Measurements from ENCODE around the gene BUD23. TPM values are rescaled to one million over a fixed set of nuclear protein-coding genes. Genes with fewer than 3 reads are reported as not detected.
A peak's percentile ranks its signal among the peaks of the same experiment; 100 is the strongest.

BUD23 gene, protein sequence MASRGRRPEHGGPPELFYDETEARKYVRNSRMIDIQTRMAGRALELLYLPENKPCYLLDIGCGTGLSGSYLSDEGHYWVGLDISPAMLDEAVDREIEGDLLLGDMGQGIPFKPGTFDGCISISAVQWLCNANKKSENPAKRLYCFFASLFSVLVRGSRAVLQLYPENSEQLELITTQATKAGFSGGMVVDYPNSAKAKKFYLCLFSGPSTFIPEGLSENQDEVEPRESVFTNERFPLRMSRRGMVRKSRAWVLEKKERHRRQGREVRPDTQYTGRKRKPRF
- 41.9 and 85.9 TPM in 2 replicates for total RNA-seq (2014; rRNA removed; shearing (Covaris generic); ENCODE audit: low replicate concordance)

DNA sequence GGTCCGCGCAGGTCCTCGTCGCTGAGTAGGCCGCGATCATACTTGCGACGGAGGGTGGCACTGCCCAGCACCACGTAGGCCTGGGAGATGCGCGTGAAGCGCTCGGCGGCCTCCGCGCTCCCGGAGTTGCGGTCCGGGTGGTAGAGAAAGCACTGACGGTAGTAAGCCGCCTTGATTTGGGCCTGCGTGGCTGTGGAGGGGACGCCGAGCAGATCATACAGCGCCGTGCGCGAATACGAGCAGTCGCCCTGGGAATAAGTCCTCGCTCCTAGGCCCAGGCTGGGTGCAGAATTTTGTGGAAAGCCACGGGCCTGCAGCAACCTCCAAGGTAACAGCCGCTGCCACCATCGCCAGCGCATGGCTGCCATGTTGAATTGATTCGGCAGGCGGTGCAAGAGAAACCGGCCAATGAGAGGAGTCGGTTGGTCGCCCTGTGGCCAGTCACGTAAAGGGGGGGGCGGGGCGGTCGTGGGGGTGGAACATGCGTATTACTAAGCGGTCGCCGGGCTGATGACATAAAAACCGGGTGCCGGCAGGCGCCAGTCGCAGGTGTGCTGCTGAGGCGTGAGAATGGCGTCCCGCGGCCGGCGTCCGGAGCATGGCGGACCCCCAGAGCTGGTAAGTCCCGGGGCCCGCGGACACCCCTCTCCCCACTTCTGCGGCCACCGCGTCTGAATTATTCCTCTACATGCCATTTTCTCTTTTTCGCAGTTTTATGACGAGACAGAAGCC, at the start of gene BUD23, which contains the start of gene DNAJC30:
Gene BUD23 (plus strand): TSS at position 542 of the 732 bp plus-strand sequence. CDS start 29 bp downstream, at position 571.
Gene DNAJC30 (minus strand): TSS at position 398 of the 732 bp plus-strand sequence. CDS start 30 bp downstream, at position 368.
- Histone ChIP-seq H3K27me3 (ENCODE audit: low read length) (no peaks in the 10 kb centered on the region), H3K79me2 (ENCODE audit: low read length) (peaks cover 68% of the 10 kb centered on the region), H3K4me2 (ENCODE audit: low read depth, low read length, poor library complexity, severe bottlenecking) (peak within 1 kb of the TSS; percentile 91), H3K27ac (ENCODE audit: low read length) (peak within 1 kb of the TSS; percentile 24; the same call in 1 of the 2 replicates), H3K9me3 (ENCODE audit: low read length) (no peaks in the 10 kb centered on the region), H3K9me2 (replicated peaks; ENCODE audit: insufficient read depth, low read length) (no peaks in the 10 kb centered on the region), H3K9ac (ENCODE audit: low read length) (peak within 1 kb of the TSS; percentile 99), H4K20me1 (ENCODE audit: insufficient read depth, low read depth, low read length) (no peaks in the 10 kb centered on the region; the same call in 1 of the 2 replicates), H2AFZ (ENCODE audit: low read length) (peak within 1 kb of the TSS; percentile 98), H3K4me3 (ENCODE audit: low read length) (peak within 1 kb of the TSS; percentile 100), H3K4me1 (ENCODE audit: low read length) (peaks cover 25% of the 10 kb centered on the region), H3K36me3 (ENCODE audit: insufficient read depth, low read length) (peaks cover 9% of the 10 kb centered on the region; the same call in 1 of the 2 replicates)
- peak; percentile 97 for DNase-seq

DNA sequence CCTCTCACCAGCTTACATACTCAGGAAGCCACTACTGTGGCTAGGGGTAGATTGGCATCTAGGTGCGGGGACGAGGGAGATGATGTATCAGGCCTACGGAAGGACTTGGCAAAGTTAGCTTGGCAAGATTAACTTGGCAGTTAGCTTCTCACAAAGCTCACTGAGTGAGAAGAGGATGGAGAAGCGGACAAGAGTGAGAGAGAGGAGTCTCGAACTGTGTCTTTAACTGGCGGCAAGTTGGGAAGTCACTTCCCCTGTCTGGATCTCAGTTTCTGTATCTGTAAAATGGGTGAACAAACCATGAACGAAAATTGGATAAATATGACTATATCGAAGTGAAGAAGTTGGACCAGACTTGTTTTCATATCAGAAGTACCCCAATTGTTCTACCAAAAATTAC, 49.6 kb upstream of the BUD23 start:
- no peaks in the 10 kb centered on the region for H4K20me1 ChIP-seq (ENCODE audit: insufficient read depth, low read depth, low read length)
- no peak overlapping the region for H2AFZ ChIP-seq (ENCODE audit: low read length)
- no peaks in the 10 kb centered on the region for H3K36me3 ChIP-seq (ENCODE audit: insufficient read depth, low read length)
- no peak overlapping the region for H3K9ac ChIP-seq (ENCODE audit: low read length)
- H3K4me3 ChIP-seq (ENCODE audit: low read length): no peak overlapping the region
- no peaks in the 10 kb centered on the region for H3K79me2 ChIP-seq (ENCODE audit: low read length)
- H3K27ac ChIP-seq (ENCODE audit: low read length): no peak overlapping the region
- H3K9me2 ChIP-seq (replicated peaks; ENCODE audit: insufficient read depth, low read length): no peaks in the 10 kb centered on the region
- H3K27me3 ChIP-seq (ENCODE audit: low read length): no peaks in the 10 kb centered on the region
- no peak for DNase-seq
- H3K9me3 ChIP-seq (ENCODE audit: low read length): no peaks in the 10 kb centered on the region
- no peaks in the 10 kb centered on the region for H3K4me1 ChIP-seq (ENCODE audit: low read length)
- H3K4me2 ChIP-seq (ENCODE audit: low read depth, low read length, poor library complexity, severe bottlenecking): no peak overlapping the region

DNA sequence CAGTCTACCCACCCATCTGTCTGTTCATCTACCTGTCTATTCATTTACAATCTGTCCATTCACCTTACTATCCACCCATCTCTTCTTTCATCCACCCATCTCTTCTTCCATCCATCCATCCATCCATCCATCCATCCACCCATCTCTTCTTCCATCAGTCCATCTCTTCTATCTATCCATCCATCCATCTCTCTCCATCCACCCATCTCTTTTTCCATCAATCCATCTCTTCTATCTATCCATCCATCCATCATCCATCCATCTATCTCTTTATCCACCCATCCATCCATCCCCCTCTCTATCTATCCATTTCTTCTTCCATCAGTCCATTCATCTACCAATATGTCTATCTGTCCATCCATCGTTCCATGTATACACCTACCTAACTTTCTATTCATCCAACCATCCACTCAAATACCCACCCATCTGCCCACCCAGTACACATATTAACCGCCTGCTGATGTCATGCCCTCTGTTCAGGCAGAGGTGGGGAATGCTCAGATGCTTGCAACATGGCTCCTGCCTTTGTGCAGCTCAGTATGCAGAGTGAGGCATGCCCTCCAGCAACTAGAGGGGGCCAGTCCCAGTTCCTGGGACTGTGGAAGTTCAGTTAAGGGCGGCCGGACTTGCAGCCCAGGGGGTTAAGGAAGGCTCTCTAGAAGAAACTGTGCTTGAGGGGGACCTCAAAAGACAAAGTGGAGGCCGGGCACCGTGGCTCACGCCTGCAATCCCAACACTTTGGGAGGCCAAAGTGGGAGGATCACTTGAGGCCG, 47.8 kb upstream of the BUD23 start:
- Histone ChIP-seq H3K27ac (ENCODE audit: low read length) (no peak overlapping the region), H2AFZ (ENCODE audit: low read length) (no peak overlapping the region), H3K4me3 (ENCODE audit: low read length) (no peak overlapping the region), H3K79me2 (ENCODE audit: low read length) (no peaks in the 10 kb centered on the region), H3K4me2 (ENCODE audit: low read depth, low read length, poor library complexity, severe bottlenecking) (no peak overlapping the region), H3K9me2 (replicated peaks; ENCODE audit: insufficient read depth, low read length) (no peaks in the 10 kb centered on the region), H3K36me3 (ENCODE audit: insufficient read depth, low read length) (no peaks in the 10 kb centered on the region), H3K9ac (ENCODE audit: low read length) (no peak overlapping the region), H3K9me3 (ENCODE audit: low read length) (no peaks in the 10 kb centered on the region), H4K20me1 (ENCODE audit: insufficient read depth, low read depth, low read length) (no peaks in the 10 kb centered on the region), H3K4me1 (ENCODE audit: low read length) (no peaks in the 10 kb centered on the region), H3K27me3 (ENCODE audit: low read length) (no peaks in the 10 kb centered on the region)
- no peak for DNase-seq

GRCh38 chr7:73638911-73639310, 44.5 kb upstream of the BUD23 start:
- H3K4me3 ChIP-seq (ENCODE audit: low read length): no peak overlapping the region

GRCh38 chr7:73642834-73643233, 40.6 kb upstream of the BUD23 start:
- H3K4me3 ChIP-seq (ENCODE audit: low read length): no peak overlapping the region
- no peak overlapping the region for H3K4me2 ChIP-seq (ENCODE audit: low read depth, low read length, poor library complexity, severe bottlenecking)
- H3K36me3 ChIP-seq (ENCODE audit: insufficient read depth, low read length): no peaks in the 10 kb centered on the region
- H3K79me2 ChIP-seq (ENCODE audit: low read length): no peaks in the 10 kb centered on the region
- H3K9me3 ChIP-seq (ENCODE audit: low read length): no peaks in the 10 kb centered on the region
- H3K27me3 ChIP-seq (ENCODE audit: low read length): no peaks in the 10 kb centered on the region
- H4K20me1 ChIP-seq (ENCODE audit: insufficient read depth, low read depth, low read length): no peaks in the 10 kb centered on the region
- DNase-seq: no peak
- H3K4me1 ChIP-seq (ENCODE audit: low read length): peaks cover under 1% of the 10 kb centered on the region; the same call in 1 of the 2 replicates
- no peaks in the 10 kb centered on the region for H3K9me2 ChIP-seq (replicated peaks; ENCODE audit: insufficient read depth, low read length)
- H2AFZ ChIP-seq (ENCODE audit: low read length): no peak overlapping the region
- H3K9ac ChIP-seq (ENCODE audit: low read length): no peak overlapping the region
- no peak overlapping the region for H3K27ac ChIP-seq (ENCODE audit: low read length)

More at GRCh38 chr7:73638911-73639310, 44.5 kb upstream of the BUD23 start:
- no peak overlapping the region for H3K9ac ChIP-seq (ENCODE audit: low read length)
- no peaks in the 10 kb centered on the region for H3K79me2 ChIP-seq (ENCODE audit: low read length)
- H3K4me1 ChIP-seq (ENCODE audit: low read length): no peaks in the 10 kb centered on the region
- no peak overlapping the region for H2AFZ ChIP-seq (ENCODE audit: low read length)
- H3K9me2 ChIP-seq (replicated peaks; ENCODE audit: insufficient read depth, low read length): no peaks in the 10 kb centered on the region
- H3K4me2 ChIP-seq (ENCODE audit: low read depth, low read length, poor library complexity, severe bottlenecking): no peak overlapping the region
- no peak overlapping the region for H3K27ac ChIP-seq (ENCODE audit: low read length)
- DNase-seq: no peak
- no peaks in the 10 kb centered on the region for H4K20me1 ChIP-seq (ENCODE audit: insufficient read depth, low read depth, low read length)
- H3K9me3 ChIP-seq (ENCODE audit: low read length): no peaks in the 10 kb centered on the region
- H3K27me3 ChIP-seq (ENCODE audit: low read length): no peaks in the 10 kb centered on the region
- no peaks in the 10 kb centered on the region for H3K36me3 ChIP-seq (ENCODE audit: insufficient read depth, low read length)

DNA sequence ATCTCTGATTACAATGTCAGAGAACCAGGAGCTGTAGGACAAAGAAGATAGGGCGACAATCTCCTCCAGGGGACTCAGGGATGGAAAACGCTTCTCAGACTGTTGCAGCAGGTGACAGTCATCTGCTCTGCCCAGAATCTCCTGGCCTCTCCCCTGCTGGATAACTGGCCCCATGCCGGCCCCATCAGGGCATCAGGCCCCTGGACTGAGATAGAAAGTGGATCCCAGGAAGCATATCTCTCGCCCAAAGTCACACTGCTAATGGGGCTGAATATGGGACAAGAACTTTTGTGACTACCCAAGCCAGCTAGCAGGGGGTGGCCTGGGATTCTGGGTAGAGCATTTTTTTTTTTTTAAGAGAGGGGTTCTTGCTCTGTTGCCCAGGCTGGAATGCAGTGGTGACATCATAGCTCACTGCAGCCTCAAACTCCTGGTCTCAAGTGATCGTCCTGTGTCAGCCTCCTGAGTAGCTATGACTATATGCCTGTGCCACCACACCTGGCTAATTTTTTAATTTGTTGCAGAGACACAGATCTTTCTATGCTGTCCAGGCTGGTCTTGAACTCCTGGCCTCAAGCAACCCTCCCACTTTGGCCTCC, 38.6 kb upstream of the BUD23 start:
- no peaks in the 10 kb centered on the region for H3K79me2 ChIP-seq (ENCODE audit: low read length)
- DNase-seq: no peak
- no peak overlapping the region for H3K9ac ChIP-seq (ENCODE audit: low read length)
- no peaks in the 10 kb centered on the region for H3K36me3 ChIP-seq (ENCODE audit: insufficient read depth, low read length)
- no peak overlapping the region for H2AFZ ChIP-seq (ENCODE audit: low read length)
- H3K9me3 ChIP-seq (ENCODE audit: low read length): no peaks in the 10 kb centered on the region
- no peak overlapping the region for H3K4me3 ChIP-seq (ENCODE audit: low read length)
- H3K27me3 ChIP-seq (ENCODE audit: low read length): no peaks in the 10 kb centered on the region
- no peak overlapping the region for H3K27ac ChIP-seq (ENCODE audit: low read length)
- H3K9me2 ChIP-seq (replicated peaks; ENCODE audit: insufficient read depth, low read length): no peaks in the 10 kb centered on the region
- H3K4me1 ChIP-seq (ENCODE audit: low read length): peaks cover 3% of the 10 kb centered on the region; the same call in 1 of the 2 replicates
- no peaks in the 10 kb centered on the region for H4K20me1 ChIP-seq (ENCODE audit: insufficient read depth, low read depth, low read length)
- H3K4me2 ChIP-seq (ENCODE audit: low read depth, low read length, poor library complexity, severe bottlenecking): no peak overlapping the region

- peaks cover 3% of the 10 kb centered on the region; the same call in 1 of the 2 replicates for H3K4me1 ChIP-seq (ENCODE audit: low read length)
- no peak for DNase-seq
- H3K79me2 ChIP-seq (ENCODE audit: low read length): no peaks in the 10 kb centered on the region
- H4K20me1 ChIP-seq (ENCODE audit: insufficient read depth, low read depth, low read length): no peaks in the 10 kb centered on the region
- no peak overlapping the region for H3K4me2 ChIP-seq (ENCODE audit: low read depth, low read length, poor library complexity, severe bottlenecking)
- H2AFZ ChIP-seq (ENCODE audit: low read length): no peak overlapping the region
- no peaks in the 10 kb centered on the region for H3K36me3 ChIP-seq (ENCODE audit: insufficient read depth, low read length)
- H3K9ac ChIP-seq (ENCODE audit: low read length): no peak overlapping the region
- H3K9me3 ChIP-seq (ENCODE audit: low read length): no peaks in the 10 kb centered on the region
- no peaks in the 10 kb centered on the region for H3K27me3 ChIP-seq (ENCODE audit: low read length)
- no peak overlapping the region for H3K4me3 ChIP-seq (ENCODE audit: low read length)
- no peaks in the 10 kb centered on the region for H3K9me2 ChIP-seq (replicated peaks; ENCODE audit: insufficient read depth, low read length)
- H3K27ac ChIP-seq (ENCODE audit: low read length): no peak overlapping the region
Observed at GRCh38 chr7:73645643-73646174, 37.7 kb upstream of the BUD23 start.

Measured in Karpas-422 (cell line).